ENCODE results near the gene TCP1. TPM values are rescaled to one million over a fixed set of nuclear protein-coding genes. Genes with fewer than 3 reads are reported as not detected.
"Not testable (repeated sequence)": the region's sequence is repeated elsewhere in the genome, so short reads cannot be mapped to it uniquely, and the experiment has no call there.

TCP1 gene
- polyA plus RNA-seq, 1 donor from 2014 or later: 379 TPM

DNA sequence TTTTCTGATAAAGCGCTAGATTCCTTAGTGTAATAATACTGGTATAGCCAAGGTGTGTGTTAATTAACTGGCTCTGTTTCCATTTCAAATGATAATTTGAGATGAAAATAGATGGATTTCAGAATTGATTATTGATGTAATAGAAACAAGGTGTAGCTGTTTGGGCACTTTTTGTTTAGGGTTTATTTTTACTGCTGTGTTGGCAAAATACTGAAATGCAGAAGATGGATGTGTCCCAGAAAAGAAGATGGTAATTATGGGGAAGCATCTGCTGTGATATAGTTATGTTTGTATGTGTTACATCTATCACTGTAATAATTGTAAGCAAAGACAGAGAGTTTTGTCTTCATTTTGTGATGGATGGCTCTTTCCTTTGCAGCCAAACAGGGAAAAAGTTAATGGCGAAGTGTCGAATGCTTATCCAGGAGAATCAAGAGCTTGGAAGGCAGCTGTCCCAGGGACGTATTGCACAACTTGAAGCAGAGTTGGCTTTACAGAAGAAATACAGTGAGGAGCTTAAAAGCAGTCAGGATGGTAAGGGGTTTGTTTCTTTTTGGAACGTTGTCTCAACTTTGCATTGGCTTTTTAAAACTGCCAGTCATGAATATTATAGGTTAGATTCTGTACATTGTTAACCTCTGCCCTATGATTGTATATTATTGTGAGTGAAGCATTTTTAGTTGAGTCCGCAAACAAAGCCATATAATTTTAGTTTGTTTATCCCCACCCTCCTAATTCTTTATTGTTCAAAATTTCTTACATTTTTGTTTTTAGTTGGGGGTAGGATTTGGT is 36.1 kb downstream of the TCP1 start:
- H4K20me1 ChIP-seq (ENCODE audit: insufficient read depth): peaks cover 8% of the 10 kb centered on the region
- no peaks in the 10 kb centered on the region for H3F3A ChIP-seq (ENCODE audit: insufficient read depth, low read length, poor library complexity, severe bottlenecking)
- no peak overlapping the region for H3K27ac ChIP-seq (ENCODE audit: low read length)
- TF ChIP-seq, protein P1, sequence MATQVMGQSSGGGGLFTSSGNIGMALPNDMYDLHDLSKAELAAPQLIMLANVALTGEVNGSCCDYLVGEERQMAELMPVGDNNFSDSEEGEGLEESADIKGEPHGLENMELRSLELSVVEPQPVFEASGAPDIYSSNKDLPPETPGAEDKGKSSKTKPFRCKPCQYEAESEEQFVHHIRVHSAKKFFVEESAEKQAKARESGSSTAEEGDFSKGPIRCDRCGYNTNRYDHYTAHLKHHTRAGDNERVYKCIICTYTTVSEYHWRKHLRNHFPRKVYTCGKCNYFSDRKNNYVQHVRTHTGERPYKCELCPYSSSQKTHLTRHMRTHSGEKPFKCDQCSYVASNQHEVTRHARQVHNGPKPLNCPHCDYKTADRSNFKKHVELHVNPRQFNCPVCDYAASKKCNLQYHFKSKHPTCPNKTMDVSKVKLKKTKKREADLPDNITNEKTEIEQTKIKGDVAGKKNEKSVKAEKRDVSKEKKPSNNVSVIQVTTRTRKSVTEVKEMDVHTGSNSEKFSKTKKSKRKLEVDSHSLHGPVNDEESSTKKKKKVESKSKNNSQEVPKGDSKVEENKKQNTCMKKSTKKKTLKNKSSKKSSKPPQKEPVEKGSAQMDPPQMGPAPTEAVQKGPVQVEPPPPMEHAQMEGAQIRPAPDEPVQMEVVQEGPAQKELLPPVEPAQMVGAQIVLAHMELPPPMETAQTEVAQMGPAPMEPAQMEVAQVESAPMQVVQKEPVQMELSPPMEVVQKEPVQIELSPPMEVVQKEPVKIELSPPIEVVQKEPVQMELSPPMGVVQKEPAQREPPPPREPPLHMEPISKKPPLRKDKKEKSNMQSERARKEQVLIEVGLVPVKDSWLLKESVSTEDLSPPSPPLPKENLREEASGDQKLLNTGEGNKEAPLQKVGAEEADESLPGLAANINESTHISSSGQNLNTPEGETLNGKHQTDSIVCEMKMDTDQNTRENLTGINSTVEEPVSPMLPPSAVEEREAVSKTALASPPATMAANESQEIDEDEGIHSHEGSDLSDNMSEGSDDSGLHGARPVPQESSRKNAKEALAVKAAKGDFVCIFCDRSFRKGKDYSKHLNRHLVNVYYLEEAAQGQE (IDR thresholded peaks at IDR 0.05; ENCODE audit: borderline replicate concordance): no peak
- TF ChIP-seq, protein P2, sequence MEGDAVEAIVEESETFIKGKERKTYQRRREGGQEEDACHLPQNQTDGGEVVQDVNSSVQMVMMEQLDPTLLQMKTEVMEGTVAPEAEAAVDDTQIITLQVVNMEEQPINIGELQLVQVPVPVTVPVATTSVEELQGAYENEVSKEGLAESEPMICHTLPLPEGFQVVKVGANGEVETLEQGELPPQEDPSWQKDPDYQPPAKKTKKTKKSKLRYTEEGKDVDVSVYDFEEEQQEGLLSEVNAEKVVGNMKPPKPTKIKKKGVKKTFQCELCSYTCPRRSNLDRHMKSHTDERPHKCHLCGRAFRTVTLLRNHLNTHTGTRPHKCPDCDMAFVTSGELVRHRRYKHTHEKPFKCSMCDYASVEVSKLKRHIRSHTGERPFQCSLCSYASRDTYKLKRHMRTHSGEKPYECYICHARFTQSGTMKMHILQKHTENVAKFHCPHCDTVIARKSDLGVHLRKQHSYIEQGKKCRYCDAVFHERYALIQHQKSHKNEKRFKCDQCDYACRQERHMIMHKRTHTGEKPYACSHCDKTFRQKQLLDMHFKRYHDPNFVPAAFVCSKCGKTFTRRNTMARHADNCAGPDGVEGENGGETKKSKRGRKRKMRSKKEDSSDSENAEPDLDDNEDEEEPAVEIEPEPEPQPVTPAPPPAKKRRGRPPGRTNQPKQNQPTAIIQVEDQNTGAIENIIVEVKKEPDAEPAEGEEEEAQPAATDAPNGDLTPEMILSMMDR (IDR thresholded peaks at IDR 0.05; ENCODE audit: poor library complexity, severe bottlenecking): no peak
- TF ChIP-seq POLR2AphosphoS5 (IDR thresholded peaks at IDR 0.05): no peak
- TF ChIP-seq TAF1 (IDR thresholded peaks at IDR 0.05; ENCODE audit: low read depth): no peak
- TF ChIP-seq MXI1 (conservative IDR thresholded peaks at IDR 0.05; ENCODE audit: poor library complexity, severe bottlenecking): no peak
- TF ChIP-seq EZH2 (IDR thresholded peaks at IDR 0.05; ENCODE audit: borderline replicate concordance, insufficient read depth, low read length, poor library complexity, severe bottlenecking): no peak
- TF ChIP-seq EP300 (conservative IDR thresholded peaks at IDR 0.05; ENCODE audit: poor library complexity, severe bottlenecking): no peak
- no peak for TF ChIP-seq RAD21 (conservative IDR thresholded peaks at IDR 0.05)
- no peak for TF ChIP-seq SMC3 (conservative IDR thresholded peaks at IDR 0.05; ENCODE audit: poor library complexity)
- no peaks in the 10 kb centered on the region for H3K9me2 ChIP-seq (ENCODE audit: insufficient read depth, low read length)
- H3K27me3 ChIP-seq (ENCODE audit: insufficient read depth, low read depth, low read length): no peaks in the 10 kb centered on the region
- H2AFZ ChIP-seq (ENCODE audit: low read depth, low read length): no peak overlapping the region
- H3K36me3 ChIP-seq (ENCODE audit: insufficient read depth, low read length): peaks cover 10% of the 10 kb centered on the region
- H3K9ac ChIP-seq (ENCODE audit: low read length): no peak overlapping the region
- no peak overlapping the region for H3K4me3 ChIP-seq (ENCODE audit: low read length)
- H3K9me3 ChIP-seq (ENCODE audit: low read length): no peaks in the 10 kb centered on the region
- H3K79me2 ChIP-seq (replicated peaks; ENCODE audit: insufficient read depth, low read length): peaks cover 8% of the 10 kb centered on the region
- no peak overlapping the region for H3K4me2 ChIP-seq (ENCODE audit: low read length)

DNA sequence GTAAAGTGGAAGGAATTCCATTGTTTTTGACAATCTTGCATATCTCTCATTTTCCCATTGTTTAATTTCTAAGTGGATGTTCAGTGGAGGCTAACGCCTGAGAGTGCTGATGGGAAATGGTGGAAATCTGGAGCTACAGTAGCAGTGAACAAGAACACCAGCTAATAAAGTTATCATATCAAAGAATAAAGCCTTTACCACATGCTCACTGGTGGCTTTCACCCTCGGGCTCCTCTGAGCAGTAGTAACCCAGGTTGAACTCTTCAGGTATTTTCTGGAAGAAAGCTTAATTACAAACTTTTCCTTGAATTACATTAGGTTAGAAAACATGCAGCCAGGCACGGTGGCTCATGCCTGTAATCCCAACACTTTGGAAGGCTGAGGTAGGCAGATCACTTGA is 38.0 kb downstream of the TCP1 start:
- no peaks in the 10 kb centered on the region for H3F3A ChIP-seq (ENCODE audit: insufficient read depth, low read length, poor library complexity, severe bottlenecking)
- peaks cover 10% of the 10 kb centered on the region for H3K36me3 ChIP-seq (ENCODE audit: insufficient read depth, low read length)
- no peak overlapping the region for H3K4me2 ChIP-seq (ENCODE audit: low read length)
- no peak for TF ChIP-seq RAD21 (conservative IDR thresholded peaks at IDR 0.05)
- no peak for TF ChIP-seq SMC3 (conservative IDR thresholded peaks at IDR 0.05; ENCODE audit: poor library complexity)
- TF ChIP-seq, protein P2 (IDR thresholded peaks at IDR 0.05; ENCODE audit: poor library complexity, severe bottlenecking): no peak
- peaks cover 14% of the 10 kb centered on the region for H3K79me2 ChIP-seq (replicated peaks; ENCODE audit: insufficient read depth, low read length)
- H2AFZ ChIP-seq (ENCODE audit: low read depth, low read length): no peak overlapping the region
- peaks cover 11% of the 10 kb centered on the region for H4K20me1 ChIP-seq (ENCODE audit: insufficient read depth)
- H3K9ac ChIP-seq (ENCODE audit: low read length): no peak overlapping the region
- no peak overlapping the region for H3K4me3 ChIP-seq (ENCODE audit: low read length)
- H3K27ac ChIP-seq (ENCODE audit: low read length): no peak overlapping the region
- H3K27me3 ChIP-seq (ENCODE audit: insufficient read depth, low read depth, low read length): no peaks in the 10 kb centered on the region
- no peaks in the 10 kb centered on the region for H3K9me2 ChIP-seq (ENCODE audit: insufficient read depth, low read length)
- no peaks in the 10 kb centered on the region for H3K9me3 ChIP-seq (ENCODE audit: low read length)

DNA sequence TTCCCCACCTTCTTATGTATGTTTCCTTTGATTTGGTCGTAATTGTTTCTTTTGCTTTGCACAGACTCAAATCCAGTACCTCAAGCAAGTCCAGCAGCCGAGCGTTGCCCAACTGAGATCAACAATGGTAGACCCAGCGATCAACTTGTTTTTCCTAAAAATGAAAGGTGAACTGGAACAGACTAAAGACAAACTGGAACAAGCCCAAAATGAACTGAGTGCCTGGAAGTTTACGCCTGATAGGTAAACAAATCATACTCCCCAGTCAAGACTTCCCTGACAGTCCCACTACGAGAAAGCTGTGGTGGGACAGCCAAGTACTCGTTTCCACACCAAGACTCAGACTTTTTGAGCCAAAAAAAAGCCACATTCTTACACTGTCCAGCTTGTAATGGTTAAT is 41.3 kb downstream of the TCP1 start:
- H3K9me3 ChIP-seq (ENCODE audit: low read length); H3K9me2 ChIP-seq (ENCODE audit: insufficient read depth, low read length); H3K4me3 ChIP-seq (ENCODE audit: low read length); H4K20me1 ChIP-seq (ENCODE audit: insufficient read depth); H3K27ac ChIP-seq (ENCODE audit: low read length); H3K4me2 ChIP-seq (ENCODE audit: low read length); H2AFZ ChIP-seq (ENCODE audit: low read depth, low read length); H3F3A ChIP-seq (ENCODE audit: insufficient read depth, low read length, poor library complexity, severe bottlenecking); H3K27me3 ChIP-seq (ENCODE audit: insufficient read depth, low read depth, low read length); H3K9ac ChIP-seq (ENCODE audit: low read length): not testable (repeated sequence)
- Histone ChIP-seq H3K36me3 (ENCODE audit: insufficient read depth, low read length) (peaks cover 13% of the 10 kb centered on the region), H3K79me2 (replicated peaks; ENCODE audit: insufficient read depth, low read length) (peaks cover 14% of the 10 kb centered on the region)

All from neural cell (in vitro differentiated cells).